Endothelial cell of umbilical vein (primary cell): ENCODE results near the gene ACSBG1.

Experiments
- CTCF ChIP-seq, 2 donors: IDR thresholded peaks; 1 replicate in 1 of 2; 2 replicates in 1 of 2; pipeline ENCODE4 v1.5.1; 2011; ENCODE audit warnings: low read length in 2 of 2, mild to moderate bottlenecking in 2 of 2, moderate library complexity in 2 of 2, control low read depth in 1 of 2, inconsistent platforms in 1 of 2, low read depth in 1 of 2; ENCODE audit not compliant: insufficient read depth in 1 of 2; ENCODE audit errors: extremely low read depth in 1 of 2
- EZH2 ChIP-seq: IDR thresholded peaks from 2 replicates; pipeline ENCODE4 v1.6.1; 2012; ENCODE audit warnings: borderline replicate concordance, low read depth, mild to moderate bottlenecking, moderate library complexity, low read length, inconsistent platforms; ENCODE audit not compliant: severe bottlenecking
- MAX ChIP-seq: IDR thresholded peaks from 2 replicates; pipeline ENCODE4 v1.6.1; 2011; ENCODE audit not compliant: insufficient read depth, insufficient read length
- MYC ChIP-seq: IDR thresholded peaks from one replicate; pipeline ENCODE4 v1.6.1; 2011; ENCODE audit warnings: mild to moderate bottlenecking, low read depth, low read length
- POLR2A ChIP-seq: IDR thresholded peaks from 2 replicates; pipeline ENCODE4 v1.6.1; 2012; ENCODE audit warnings: low read depth, mild to moderate bottlenecking, control low read depth, low read length

DNA sequence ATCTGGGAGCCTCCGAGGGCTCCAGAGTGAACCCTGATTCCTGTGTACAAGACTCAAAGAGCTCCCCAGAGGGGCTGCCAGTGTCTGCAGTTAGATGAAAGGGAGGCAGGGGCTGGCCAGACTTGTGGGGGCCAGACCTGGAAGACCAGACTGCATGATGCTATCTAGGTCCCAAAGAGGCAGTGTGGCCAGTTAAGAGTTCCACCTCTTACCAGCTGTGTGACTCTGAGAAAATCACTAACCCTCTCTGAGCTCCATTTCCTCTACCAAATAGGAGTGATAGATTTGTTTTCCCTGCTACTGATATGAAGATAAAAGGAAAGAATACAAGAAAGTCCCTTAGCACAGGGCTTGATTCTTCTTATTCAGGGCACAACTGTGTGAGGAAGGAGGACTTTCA lies 29.0 kb downstream of the ACSBG1 start:
- TF ChIP-seq POLR2A: no peak
- no peak for TF ChIP-seq MYC
- TF ChIP-seq CTCF (IDR thresholded peaks at IDR 0.05; ENCODE audit: extremely low read depth in 1 of 2, insufficient read depth in 1 of 2, low read depth in 1 of 2, low read length in 2 of 2): no peak
- TF ChIP-seq MAX: no peak
- no peak for TF ChIP-seq EZH2
